Tibial nerve (tissue), 4 donors: Measurements from ENCODE around the gene ZNF580. TPM values are rescaled to one million over a fixed set of nuclear protein-coding genes. Genes with fewer than 3 reads are reported as not detected.
A peak's percentile ranks its signal among the peaks of the same experiment; 100 is the strongest.

Experiments
- DNase-seq, 2 donors: peaks; one replicate each; pipeline ENCODE4 v3.0.0-alpha.2; 2019; ENCODE audit warnings: low spot score in 2 of 2
- H3K27ac ChIP-seq, 4 donors: fragments of 200-600 bp; sonication (generic) in 3 of 4; one replicate each; pipeline ENCODE4 v1.5.1; 2017 to 2019; ENCODE audit warnings: mild to moderate bottlenecking in 1 of 4
- H3K27me3 ChIP-seq, 2 donors: fragments of 200-600 bp; sonication (generic) in 1 of 2; one replicate each; pipeline versions ENCODE4 v1.5.1 to v1.6.0; 2017 to 2019
- H3K36me3 ChIP-seq, 3 donors: fragments of 200-600 bp; sonication (generic); one replicate each; pipeline ENCODE4 v1.5.1; 2018 to 2019
- H3K4me1 ChIP-seq, 4 donors: fragments of 200-600 bp; sonication (generic) in 3 of 4; one replicate each; pipeline ENCODE4 v1.5.1; 2017 to 2019
- H3K4me3 ChIP-seq, 4 donors: fragments of 200-600 bp; sonication (generic) in 3 of 4; one replicate each; pipeline ENCODE4 v1.5.1; 2017 to 2019; ENCODE audit warnings: mild to moderate bottlenecking in 1 of 4, moderate library complexity in 1 of 4
- H3K9me3 ChIP-seq, 4 donors: fragments of 200-600 bp; sonication (generic) in 3 of 4; one replicate each; pipeline ENCODE4 v1.5.1; 2017 to 2019
- EP300 ChIP-seq, 2 donors: sonication (generic); formaldehyde crosslinking; IDR thresholded peaks; one replicate each; pipeline ENCODE4 v1.6.1; 2017; ENCODE audit warnings: antibody characterized with exemption in 2 of 2, mild to moderate bottlenecking in 1 of 2
- POLR2A ChIP-seq, 2 donors: fragments of 450-650 bp; IDR thresholded peaks; one replicate each; pipeline ENCODE4 v1.6.1; 2017; ENCODE audit warnings: antibody characterized with exemption in 2 of 2, mild to moderate bottlenecking in 2 of 2, moderate library complexity in 2 of 2
- WGBS, 2 donors: methylation state at CpG; one replicate each; pipeline ENCODE4 v1.1.5; 2018; 5-methylcytosine and 5-hydroxymethylcytosine counted together
- total RNA-seq, 4 donors: library from RNA; depleted of rRNA; stranded (reverse); fragments of >200 nt; gene quantifications; one replicate each; pipeline ENCODE4 v1.1.0, GENCODE V29; 2016
- TF ChIP-seq, protein P1 (sequence below), 5 experiments: fragments of 200-600 bp in 3 of 5; fragments of 450-650 bp in 2 of 5; sonication (generic) in 3 of 5; IDR thresholded peaks; one replicate each; pipeline ENCODE4 v1.5.1; 2016 to 2019; ENCODE audit warnings: antibody characterized with exemption in 5 of 5, mild to moderate bottlenecking in 3 of 5, moderate library complexity in 2 of 5

ZNF580 gene
- total RNA-seq, 4 donors from 2014 or later, result 24.1 to 67.5 (median 35.0) TPM

DNA sequence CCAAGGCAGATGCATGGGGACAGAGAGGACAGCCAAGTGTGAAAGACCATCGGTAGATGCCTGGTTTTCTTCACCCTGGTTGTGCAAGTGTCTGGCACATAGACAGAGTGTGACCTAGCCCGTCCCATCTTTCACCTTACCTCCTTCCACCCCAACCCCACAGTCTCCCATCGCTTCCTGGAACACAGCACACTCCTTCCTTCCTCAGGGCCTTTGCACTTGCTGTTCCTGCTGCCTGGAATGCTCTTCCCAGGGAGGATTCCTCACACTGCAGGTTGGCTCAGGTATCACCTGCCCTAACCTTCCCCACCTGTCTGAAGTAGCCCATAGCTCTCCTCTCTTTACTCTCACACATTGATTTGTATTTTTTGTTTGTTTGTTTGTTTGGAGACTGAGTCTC lies 44.5 kb upstream of the ZNF580 start:
- Histone ChIP-seq H3K4me3 (no peak overlapping the region), H3K9me3 (no peaks in the 10 kb centered on the region), H3K27ac (no peak overlapping the region), H3K27me3 (no peaks in the 10 kb centered on the region), H3K36me3 (peaks cover 0 to 61% (median 0%) of the 10 kb centered on the region in 3 donors), H3K4me1 (peaks cover 0 to 16% (median 3%) of the 10 kb centered on the region in 4 donors)
- no peak for DNase-seq
- TF ChIP-seq POLR2A (IDR thresholded peaks at IDR 0.05) (no peak), EP300 (IDR thresholded peaks at IDR 0.05) (no peak)
- TF ChIP-seq, protein P1, sequence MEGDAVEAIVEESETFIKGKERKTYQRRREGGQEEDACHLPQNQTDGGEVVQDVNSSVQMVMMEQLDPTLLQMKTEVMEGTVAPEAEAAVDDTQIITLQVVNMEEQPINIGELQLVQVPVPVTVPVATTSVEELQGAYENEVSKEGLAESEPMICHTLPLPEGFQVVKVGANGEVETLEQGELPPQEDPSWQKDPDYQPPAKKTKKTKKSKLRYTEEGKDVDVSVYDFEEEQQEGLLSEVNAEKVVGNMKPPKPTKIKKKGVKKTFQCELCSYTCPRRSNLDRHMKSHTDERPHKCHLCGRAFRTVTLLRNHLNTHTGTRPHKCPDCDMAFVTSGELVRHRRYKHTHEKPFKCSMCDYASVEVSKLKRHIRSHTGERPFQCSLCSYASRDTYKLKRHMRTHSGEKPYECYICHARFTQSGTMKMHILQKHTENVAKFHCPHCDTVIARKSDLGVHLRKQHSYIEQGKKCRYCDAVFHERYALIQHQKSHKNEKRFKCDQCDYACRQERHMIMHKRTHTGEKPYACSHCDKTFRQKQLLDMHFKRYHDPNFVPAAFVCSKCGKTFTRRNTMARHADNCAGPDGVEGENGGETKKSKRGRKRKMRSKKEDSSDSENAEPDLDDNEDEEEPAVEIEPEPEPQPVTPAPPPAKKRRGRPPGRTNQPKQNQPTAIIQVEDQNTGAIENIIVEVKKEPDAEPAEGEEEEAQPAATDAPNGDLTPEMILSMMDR (IDR thresholded peaks at IDR 0.05), result no peak
- 97 to 100% methylated on average over 3 of the region's 3 CpGs for WGBS, 2 donors

DNA sequence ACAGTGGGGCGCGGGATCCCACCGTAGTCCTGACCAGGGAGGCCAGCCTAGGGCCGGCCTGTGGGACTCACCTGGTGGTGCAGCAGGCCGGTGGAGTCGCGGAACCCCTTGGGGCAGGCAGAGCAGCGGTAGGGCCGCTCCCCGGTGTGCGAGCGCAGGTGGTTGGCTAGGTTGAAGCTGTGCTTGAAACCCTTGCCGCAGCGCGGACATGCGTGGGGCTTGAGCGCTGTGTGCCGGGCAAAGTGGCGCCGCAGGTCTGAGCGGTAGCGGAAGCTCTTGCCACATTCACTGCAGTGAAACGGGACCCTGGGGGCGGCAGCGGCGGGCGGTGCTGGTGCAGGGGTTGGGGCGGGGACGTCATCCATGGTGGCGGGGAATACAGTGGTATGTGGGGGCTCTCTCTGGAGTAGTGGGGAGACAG lies 43.3 kb upstream of the ZNF580 start:
- Histone ChIP-seq H3K27ac (no peak overlapping the region), H3K4me1 (peaks cover 0 to 20% (median 4%) of the 10 kb centered on the region in 4 donors), H3K36me3 (peaks cover 0 to 58% (median 0%) of the 10 kb centered on the region in 3 donors), H3K27me3 (no peaks in the 10 kb centered on the region), H3K4me3 (no peak overlapping the region), H3K9me3 (no peaks in the 10 kb centered on the region)
- no peak for DNase-seq
- WGBS, 2 donors, result 93 to 94% methylated on average over 24 to 30 of the region's 30 CpGs
- no peak for TF ChIP-seq EP300 (IDR thresholded peaks at IDR 0.05)
- TF ChIP-seq POLR2A (IDR thresholded peaks at IDR 0.05), result no peak
- TF ChIP-seq, protein P1 (IDR thresholded peaks at IDR 0.05), result no peak

DNA sequence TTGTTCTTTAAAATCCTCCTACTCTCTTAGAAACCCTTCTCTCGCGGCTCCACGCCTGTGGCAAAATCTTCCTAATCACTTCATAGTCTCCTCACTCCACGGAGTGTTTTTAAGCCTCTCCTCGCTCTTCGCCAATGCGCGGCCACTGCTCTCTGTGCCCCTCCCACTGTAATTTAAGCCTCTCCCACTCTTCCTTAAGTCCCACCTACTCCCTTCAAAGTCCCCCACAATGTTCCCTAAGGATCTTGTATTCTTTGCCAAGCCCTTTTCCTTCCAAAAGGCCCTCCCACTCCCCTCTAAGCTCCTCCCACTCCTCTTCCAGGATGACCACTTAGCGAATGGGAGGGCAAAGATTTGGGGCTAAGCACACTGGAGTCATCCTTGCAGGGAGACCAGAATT lies 42.8 kb upstream of the ZNF580 start:
- Histone ChIP-seq H3K9me3 (no peaks in the 10 kb centered on the region), H3K36me3 (peaks cover 0 to 58% (median 0%) of the 10 kb centered on the region in 3 donors), H3K4me3 (no peak overlapping the region), H3K27ac (peak overlapping the region in 1 of 4 donors; percentile 91), H3K4me1 (peaks cover 0 to 20% (median 4%) of the 10 kb centered on the region in 4 donors), H3K27me3 (no peaks in the 10 kb centered on the region)
- TF ChIP-seq POLR2A (IDR thresholded peaks at IDR 0.05) (no peak), EP300 (IDR thresholded peaks at IDR 0.05) (no peak)
- TF ChIP-seq, protein P1 (IDR thresholded peaks at IDR 0.05), result no peak
- DNase-seq, result no peak
- WGBS, 2 donors, result 81 to 84% methylated on average over 9 of the region's 9 CpGs

DNA sequence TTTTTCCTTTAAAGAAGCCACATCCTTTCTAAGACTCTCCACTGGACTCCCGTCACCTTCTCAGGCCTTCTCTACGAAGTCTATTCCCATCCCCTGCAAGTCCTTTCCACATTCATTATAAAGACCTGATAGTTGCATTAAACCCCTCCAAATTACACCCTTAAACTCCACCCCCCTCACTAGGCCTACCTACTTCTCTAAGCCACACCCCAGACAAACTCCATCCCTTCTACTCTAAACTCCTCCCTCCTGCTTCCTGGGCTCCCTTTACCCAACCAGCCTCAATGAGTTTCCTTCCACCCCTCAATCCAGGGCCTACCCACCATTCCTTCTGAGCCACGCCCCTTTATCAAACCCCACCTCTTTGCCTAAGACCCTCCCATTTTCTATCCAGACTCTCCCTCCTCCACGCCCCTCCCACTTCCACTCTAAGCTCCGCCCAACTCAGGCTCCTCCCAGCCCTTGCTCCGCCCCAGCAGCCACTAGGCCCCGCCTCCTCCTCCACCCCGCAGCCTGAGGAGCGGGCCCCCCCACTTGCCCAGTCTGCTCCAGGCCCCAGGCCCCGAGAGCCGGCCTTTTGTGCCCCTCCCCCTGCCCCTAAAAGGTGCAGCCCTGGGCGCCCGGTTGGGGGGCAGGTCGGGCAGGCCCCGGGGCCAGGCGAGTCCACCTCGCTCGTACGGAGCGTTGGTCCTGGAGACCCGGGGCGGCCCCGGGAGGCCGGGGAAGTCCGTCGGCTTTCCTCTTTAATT lies 41.9 kb upstream of the ZNF580 start:
- Histone ChIP-seq H3K27me3 (no peaks in the 10 kb centered on the region), H3K4me1 (peaks cover 0 to 29% (median 4%) of the 10 kb centered on the region in 4 donors), H3K36me3 (peaks cover 0 to 49% (median 0%) of the 10 kb centered on the region in 3 donors), H3K27ac (peak overlapping the region; percentile 88 to 99 (median 95)), H3K9me3 (no peaks in the 10 kb centered on the region), H3K4me3 (peak overlapping the region; percentile 50 to 86 (median 76))
- WGBS, 2 donors, result 5 to 6% methylated on average over 26 of the region's 26 CpGs
- TF ChIP-seq, protein P1 (IDR thresholded peaks at IDR 0.05), result peak in 1 of 5 experiments; percentile 33
- no peak for TF ChIP-seq EP300 (IDR thresholded peaks at IDR 0.05)
- peak; percentile 90 to 96 for DNase-seq

DNA sequence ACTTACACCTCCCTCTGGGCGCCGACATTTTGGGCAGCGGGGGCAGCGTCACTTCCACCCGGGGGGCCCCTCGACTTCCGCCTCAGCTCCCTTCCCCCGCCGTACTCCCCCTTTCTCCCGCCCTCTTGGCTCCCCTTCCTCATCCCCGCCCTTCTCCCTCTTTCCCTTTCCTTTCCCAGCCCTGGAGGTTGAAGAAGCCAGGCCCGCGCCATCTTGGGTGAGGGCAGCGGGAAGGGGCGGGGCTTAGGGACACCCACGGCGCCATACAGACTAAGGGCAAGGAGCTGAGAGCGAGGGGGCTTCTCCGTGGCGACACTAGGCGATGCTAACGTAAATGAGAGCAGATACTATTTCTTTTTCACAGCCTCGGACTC lies 41.3 kb upstream of the ZNF580 start, which contains the start of gene FIZ1:
FIZ1 (minus strand) TSS at position 50 of the 374 bp plus-strand sequence. CDS start 1,652 bp downstream, outside the sequence.
- WGBS, 2 donors, result 0 to 1% methylated on average over 23 of the region's 23 CpGs
- peak within 1 kb of the TSS; percentile 50 to 86 (median 76) for H3K4me3 ChIP-seq
- peak; percentile 67 to 80 for TF ChIP-seq EP300 (IDR thresholded peaks at IDR 0.05)
- TF ChIP-seq POLR2A (IDR thresholded peaks at IDR 0.05), result no peak
- peak; percentile 98 to 99 for DNase-seq
- no peaks in the 10 kb centered on the region for H3K9me3 ChIP-seq
- H3K27ac ChIP-seq, result peak within 1 kb of the TSS; percentile 88 to 99 (median 95)
- H3K27me3 ChIP-seq, result no peaks in the 10 kb centered on the region
- peaks cover 0 to 46% (median 0%) of the 10 kb centered on the region in 3 donors for H3K36me3 ChIP-seq
- peaks cover 0 to 34% (median 6%) of the 10 kb centered on the region in 4 donors for H3K4me1 ChIP-seq
